IPS DF 4.7 (cell line): Measurements from ENCODE around the gene CEP162.
"Not testable (repeated sequence)": the region's sequence is repeated elsewhere in the genome, so short reads cannot be mapped to it uniquely, and the experiment has no call there.

ENCODE experiments used
- DNase-seq: peaks from one replicate; pipeline ENCODE4 v3.0.0-alpha.2; 2013; ENCODE audit warnings: low spot score; ENCODE audit errors: extremely low read depth

Gene CEP162

DNA sequence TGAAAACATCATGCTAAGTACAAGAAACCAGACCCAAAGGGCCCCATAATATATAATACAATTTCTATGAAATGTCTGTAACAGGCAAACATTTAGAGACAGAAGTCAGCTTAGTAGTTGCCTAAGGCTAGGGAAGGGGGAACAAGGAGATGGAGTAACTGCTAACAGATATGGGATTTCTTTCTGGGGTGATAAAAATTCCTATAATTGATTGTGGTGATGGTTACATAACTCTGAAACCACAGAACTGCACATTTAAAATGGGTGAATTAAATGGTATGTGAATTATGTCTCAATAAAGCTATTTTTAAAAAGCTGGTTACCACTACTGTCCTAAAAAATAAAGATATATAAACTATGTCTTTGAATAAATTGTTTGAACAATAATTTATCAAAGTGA is 3.2 kb downstream of the CEP162 start:
- DNase-seq: no peak

DNA sequence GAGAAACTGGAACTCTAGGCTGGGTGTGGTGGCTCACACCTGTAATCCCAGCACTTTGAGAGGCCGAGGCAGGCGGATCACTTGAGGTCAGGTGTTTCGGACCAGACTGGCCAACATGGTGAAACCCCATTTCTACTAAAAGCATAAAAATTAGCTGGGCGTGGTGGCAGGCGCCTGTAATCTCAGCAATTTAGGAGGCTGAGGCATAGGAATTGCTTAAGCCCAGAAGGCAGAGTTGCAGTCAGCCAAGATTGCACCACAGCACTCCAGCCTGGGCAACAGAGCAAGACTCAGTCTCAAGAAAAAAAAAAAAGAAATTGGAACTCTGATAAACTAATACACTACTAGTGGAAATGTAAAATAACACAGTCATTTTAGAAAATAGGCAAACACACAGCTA is 3.8 kb downstream of the CEP162 start:
- DNase-seq: not testable (repeated sequence)

- DNase-seq: no peak
Observed at GRCh38 chr6:84222426-84222825, 5.0 kb downstream of the CEP162 start.

DNA sequence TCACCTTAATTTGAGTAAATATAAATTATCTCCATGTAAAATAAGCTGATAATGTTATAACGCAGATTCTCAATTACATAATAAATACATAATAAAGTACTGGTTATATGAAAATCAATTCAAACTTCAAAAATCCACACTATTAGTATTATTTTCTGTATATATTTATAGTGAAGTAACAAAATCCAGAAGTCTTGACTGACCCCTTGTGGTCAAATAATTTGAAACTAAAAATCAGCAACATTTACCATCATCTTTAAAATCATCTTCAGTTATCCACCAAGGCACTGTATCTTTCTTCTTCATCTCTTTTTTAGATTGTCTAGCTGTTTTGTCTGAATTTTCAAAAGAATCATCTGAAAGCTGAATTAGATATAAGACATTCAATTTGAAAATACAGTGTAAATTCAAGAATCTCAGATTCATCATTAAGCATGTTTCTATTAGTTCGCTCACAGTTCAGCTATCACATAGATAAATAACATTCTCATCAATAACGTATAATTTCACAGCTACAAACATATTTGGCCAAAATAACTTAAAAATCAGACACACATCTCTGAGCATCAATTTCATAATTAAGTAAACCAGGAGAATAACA is 6.5 kb downstream of the CEP162 start:
- no peak for DNase-seq

- DNase-seq: no peak
Observed at GRCh38 chr6:84218091-84218490, 9.4 kb downstream of the CEP162 start.

DNA sequence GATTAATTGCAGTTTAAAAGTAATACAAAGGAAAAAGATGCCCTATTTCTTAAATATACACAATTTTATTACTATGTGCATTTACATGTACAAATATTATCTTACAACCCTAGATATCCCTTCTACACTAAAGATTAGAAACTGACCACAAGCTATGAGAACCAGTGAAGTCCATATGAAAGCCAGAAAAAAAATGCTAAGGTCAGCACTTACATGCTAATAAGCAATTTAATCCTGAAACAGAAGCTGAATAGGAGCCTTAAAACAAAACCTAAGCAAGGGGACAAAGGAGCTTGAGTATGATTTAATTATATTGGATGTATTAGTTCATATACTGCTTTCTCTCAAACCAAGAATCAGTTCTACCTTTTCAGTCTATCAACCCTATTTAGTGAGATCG is 14.2 kb downstream of the CEP162 start:
- DNase-seq: no peak

DNA sequence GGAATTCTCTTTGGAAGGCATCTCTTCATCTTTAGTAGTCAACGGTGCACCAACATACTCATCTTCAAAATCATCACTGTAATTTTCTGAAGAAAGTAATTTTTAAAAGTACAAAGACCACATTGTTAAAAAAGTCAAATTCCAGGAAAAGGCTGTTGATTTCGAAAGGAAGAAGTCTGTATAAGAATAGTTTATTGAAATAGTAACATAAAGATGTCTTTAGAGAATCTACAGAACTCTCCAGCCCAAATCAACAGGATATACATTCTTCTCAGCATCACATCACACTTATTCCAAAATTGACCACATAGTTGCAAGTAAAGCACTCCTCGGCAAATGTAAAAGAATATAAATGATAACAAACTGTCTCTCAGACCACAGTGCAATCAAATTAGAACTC is 23.4 kb downstream of the CEP162 start:
- no peak for DNase-seq

DNA sequence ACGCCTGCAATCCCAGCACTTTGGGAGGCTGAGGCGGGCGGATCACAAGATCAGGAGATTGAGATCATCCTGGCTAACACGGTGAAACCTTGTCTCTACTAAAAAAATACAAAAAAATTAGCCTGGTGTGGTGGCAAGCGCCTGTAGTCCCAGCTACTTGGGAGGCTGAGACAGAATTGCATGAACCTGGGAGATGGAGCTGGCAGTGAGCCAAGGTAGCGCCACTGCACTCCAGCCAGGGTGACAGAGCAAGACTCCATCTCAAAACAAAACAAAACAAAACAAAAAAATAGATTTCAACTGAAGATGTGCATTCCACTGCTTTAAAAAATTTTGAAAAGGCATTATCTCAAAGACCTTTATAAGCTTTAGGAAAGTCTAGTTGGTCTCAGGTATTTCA is 27.5 kb downstream of the CEP162 start:
- not testable (repeated sequence) for DNase-seq

DNA sequence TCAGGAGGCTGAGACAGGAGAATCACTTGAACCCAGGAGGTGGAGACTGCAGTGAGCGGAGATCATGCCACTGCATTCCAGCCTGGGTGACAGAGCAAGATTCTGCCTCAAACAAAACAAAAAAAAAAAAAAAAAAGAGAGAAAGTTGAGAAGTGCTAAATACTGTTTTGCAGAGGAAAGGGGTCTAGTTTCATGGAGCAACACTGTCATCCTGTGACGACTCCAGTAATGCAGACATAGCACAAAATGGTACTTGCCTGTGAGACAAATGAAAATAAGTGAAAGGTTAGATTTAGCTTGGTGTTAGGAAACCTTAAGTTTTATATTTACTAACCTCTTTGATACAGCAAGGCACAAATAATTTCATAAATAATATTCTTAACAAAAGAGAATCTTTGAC is 29.7 kb downstream of the CEP162 start:
- no peak for DNase-seq

DNA sequence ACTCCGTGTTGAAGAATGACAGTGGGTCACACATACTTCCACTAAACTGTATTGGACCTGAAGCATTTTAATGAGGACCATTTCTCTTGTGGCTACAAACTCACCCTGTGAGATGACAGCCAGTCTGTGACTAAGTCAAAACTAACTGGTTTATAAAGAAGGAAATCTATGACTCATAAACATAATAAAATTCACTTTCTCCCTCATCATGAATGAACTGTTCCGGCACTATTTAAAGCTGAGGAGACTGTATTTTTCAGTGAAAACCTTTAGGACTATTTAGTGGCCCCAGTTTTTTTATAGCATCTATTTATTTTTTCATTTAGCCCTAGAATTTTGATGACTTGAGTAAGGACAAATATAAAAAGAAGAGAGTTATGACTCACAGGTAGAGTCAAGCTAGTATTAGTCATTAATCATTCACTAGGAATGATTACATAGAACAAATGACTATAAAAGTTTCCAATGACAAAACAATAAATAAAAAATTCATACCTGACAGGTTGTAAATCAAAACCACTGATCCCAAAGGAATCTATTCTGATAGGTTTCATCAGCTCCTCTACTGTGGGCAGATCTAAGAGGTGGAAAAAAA is 34.2 kb downstream of the CEP162 start:
- DNase-seq: no peak

- DNase-seq: no peak
Observed at GRCh38 chr6:84191802-84192201, 35.6 kb downstream of the CEP162 start.

GRCh38 chr6:84189356-84189755 is 38.1 kb downstream of the CEP162 start:
- DNase-seq: not testable (repeated sequence)

- DNase-seq: no peak
Observed at GRCh38 chr6:84183430-84183829, 44.0 kb downstream of the CEP162 start.

DNA sequence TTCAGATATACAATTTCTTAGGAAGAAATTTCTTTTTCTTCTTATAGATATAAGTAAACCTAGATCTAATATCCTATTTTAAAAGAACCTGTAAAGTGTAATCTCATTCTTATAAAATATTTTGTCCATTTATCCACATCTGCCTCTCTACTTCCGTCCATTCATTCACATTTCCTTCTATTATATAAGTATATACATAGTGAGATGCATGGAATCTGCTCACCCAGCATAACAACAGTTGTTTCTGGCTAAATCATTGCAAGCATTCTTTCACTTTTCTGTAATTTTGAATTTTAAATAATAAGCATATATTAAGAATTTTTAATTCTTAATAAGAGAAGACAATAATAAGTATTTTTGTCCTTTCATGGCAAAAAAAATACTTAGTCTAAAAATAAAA is 45.4 kb downstream of the CEP162 start:
- no peak for DNase-seq

- DNase-seq: no peak
Observed at GRCh38 chr6:84177241-84177640, 50.2 kb downstream of the CEP162 start.

DNA sequence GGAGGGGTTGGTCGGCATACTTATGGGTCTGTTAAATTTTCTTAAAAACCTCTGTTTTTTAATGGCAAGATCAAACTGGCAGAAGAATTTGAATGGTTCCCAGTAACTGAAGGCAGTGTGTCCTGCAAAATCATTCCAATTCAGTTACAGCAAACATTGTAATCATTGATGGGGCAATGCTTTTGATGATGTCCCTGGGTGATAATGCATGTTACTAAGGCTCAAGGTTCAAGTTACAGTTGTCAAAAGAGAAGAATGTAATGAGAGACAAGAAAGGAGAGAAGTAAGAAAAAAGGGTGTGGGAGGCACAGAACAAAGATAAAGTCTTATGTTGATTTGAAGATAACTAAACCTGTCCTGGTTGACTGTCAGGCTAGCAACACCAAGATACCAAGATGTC is 54.9 kb downstream of the CEP162 start:
- no peak for DNase-seq

- DNase-seq: no peak
Observed at GRCh38 chr6:84172080-84172479, 55.4 kb downstream of the CEP162 start.

DNA sequence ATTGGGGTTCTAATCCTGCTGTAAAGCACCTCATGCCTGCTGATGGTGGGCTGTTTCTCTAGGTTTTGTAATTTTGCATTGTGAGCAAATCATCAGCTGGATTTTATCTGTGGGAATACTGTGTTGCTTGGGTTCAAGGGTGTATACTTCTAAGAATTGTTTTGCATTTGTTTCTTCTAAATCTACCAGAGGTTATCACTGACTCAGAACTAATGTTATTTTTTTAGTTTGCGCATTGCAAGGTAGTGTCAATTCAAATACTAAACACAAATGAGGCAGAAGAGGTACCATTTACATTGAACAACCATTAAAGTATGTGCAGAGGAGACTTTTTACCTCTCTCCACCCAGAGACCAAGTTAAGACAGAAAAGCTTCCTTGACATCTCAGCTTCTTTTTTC is 60.0 kb downstream of the CEP162 start:
- DNase-seq: no peak

DNA sequence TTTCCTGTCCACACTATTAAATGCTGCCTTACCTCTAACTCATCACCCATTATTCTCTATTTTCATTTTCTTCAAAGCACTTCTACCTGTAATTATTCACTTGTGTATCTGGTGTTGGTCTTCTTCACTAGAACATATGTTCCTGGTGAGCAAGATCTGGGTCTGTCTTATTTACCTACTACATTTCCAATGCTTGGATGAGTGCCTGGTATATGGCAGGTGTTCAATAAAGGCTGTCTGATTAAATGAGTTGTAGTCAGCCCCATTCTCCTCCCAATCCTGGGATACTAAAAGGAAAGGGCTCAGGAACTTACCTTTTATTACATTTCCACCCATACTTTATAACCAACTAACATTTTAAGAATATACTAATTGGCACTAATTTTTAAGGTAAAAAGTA is 61.0 kb downstream of the CEP162 start:
- no peak for DNase-seq

DNA sequence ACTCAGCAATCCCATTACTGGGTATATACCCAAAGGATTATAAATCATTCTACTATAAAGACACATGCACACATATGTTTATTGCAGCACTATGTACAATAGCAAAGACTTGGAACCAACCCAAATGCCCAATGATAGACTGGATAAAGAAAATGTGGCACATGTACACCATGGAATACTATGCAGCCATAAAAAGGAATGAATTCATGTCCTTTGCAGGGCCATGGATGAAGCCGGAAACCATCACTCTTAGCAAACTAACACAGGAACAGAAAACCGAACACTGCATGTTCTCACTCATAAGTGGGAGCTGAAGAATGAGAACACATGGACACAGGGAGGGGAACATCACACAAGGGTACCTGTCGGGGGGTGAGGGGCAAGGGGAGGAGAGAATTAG is 63.1 kb downstream of the CEP162 start:
- not testable (repeated sequence) for DNase-seq

DNA sequence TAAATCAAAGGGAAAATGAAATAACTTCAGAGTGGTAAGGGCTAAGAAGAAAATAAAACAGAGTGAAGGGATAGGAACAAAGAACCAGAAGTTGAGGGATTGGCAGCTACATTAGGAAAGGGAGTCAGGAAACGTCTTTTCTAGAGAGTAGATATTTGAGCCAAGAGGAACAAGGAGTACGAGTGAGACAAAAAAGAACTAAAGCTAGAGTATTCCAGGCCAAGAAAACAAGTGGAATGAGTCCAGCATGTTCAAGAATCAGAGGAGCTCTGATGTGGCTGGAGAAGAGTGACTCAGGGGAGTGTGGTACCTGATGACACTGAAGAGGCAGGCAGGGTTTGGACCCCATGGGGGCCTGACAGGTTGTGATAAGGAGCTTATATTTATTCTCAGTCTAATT is 66.3 kb downstream of the CEP162 start:
- no peak for DNase-seq

GRCh38 chr6:84156306-84156705 is 71.1 kb downstream of the CEP162 start:
- DNase-seq: no peak

- no peak for DNase-seq
Observed at GRCh38 chr6:84151669-84152068, 75.8 kb downstream of the CEP162 start.

DNA sequence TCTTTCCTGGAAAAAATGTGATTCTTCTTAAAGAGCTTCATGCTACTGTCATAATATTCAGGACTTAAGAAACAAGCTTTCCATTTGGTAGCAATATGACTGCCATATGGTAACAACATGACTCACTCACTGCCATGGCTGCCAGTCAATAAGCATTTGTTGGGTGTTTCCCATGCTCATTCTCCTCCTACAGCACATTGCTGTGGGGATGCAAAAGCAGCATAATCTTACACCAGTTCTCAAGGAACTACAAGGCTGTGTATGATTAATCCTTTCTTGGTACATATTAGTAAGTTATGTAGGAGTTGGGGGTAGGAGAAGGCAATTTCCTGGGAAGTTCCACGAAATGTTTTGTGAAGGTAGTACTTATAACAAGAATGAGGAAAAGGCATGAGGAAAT is 76.7 kb downstream of the CEP162 start:
- DNase-seq: no peak
